Kidney (tissue), 14 donors: ENCODE results near the gene RASGRP2. TPM values are rescaled to one million over a fixed set of nuclear protein-coding genes. Genes with fewer than 3 reads are reported as not detected.

Experiments
- DNase-seq, 5 donors: peaks; one replicate each; pipeline ENCODE4 v3.0.0-alpha.2; 2013 to 2020
- FAIRE-seq: peaks from 2 replicates; lab custom pipeline; 2012; peaks lifted over from hg19 to GRCh38; lab: Jason Lieb, UNC
- H3K27ac ChIP-seq, 2 donors: one replicate each; pipeline ENCODE4 v1.7.0; 2013; ENCODE audit warnings: low read depth in 2 of 2, low read length in 2 of 2, inconsistent platforms in 1 of 2
- H3K27me3 ChIP-seq: one replicate; pipeline ENCODE4 v1.7.1; 2013; ENCODE audit warnings: low read length, inconsistent platforms; ENCODE audit not compliant: control insufficient read depth, insufficient read depth
- H3K36me3 ChIP-seq, 3 donors: one replicate each; pipeline versions ENCODE4 v1.7.0 to v1.7.1; 2013; ENCODE audit warnings: low read length in 3 of 3, control low read depth in 1 of 3, inconsistent platforms in 1 of 3; ENCODE audit not compliant: insufficient read depth in 3 of 3, control insufficient read depth in 2 of 3
- H3K4me1 ChIP-seq, 3 donors: one replicate each; pipeline versions ENCODE4 v1.7.0 to v1.7.1; 2013; ENCODE audit warnings: low read length in 3 of 3, inconsistent platforms in 1 of 3, low read depth in 1 of 3; ENCODE audit not compliant: control insufficient read depth in 2 of 3, insufficient read depth in 2 of 3
- H3K4me3 ChIP-seq, 3 donors: one replicate each; pipeline versions ENCODE4 v1.7.0 to v1.8.1; 2013; ENCODE audit warnings: low read length in 3 of 3, control low read depth in 1 of 3, inconsistent platforms in 1 of 3
- H3K9ac ChIP-seq, 3 donors: one replicate each; pipeline versions ENCODE4 v1.7.0 to v1.7.1; 2013; ENCODE audit warnings: low read length in 3 of 3, control low read depth in 1 of 3, inconsistent platforms in 1 of 3
- H3K9me3 ChIP-seq, 3 donors: one replicate each; pipeline versions ENCODE4 v1.7.0 to v1.7.1; 2013; ENCODE audit warnings: low read length in 3 of 3, control low read depth in 1 of 3, inconsistent platforms in 1 of 3; ENCODE audit not compliant: control insufficient read depth in 2 of 3, insufficient read depth in 1 of 3
- intact Hi-C: fragments of 100-400 bp; cut with DNase I; formaldehyde crosslinking; loops from one replicate; pipeline ENCODE4 v1.11.1; 2022
- polyA plus RNA-seq: library from polyadenylated mRNA; stranded (reverse); fragments of 350-450 nt; fragmentation: Illumina TruSeq; extraction: RNeasy Lipid Tissue Mini Kit (QIAGEN cat#74804); gene quantifications from one replicate; pipeline ENCODE4 v1.2.3, GENCODE V29; 2014; ENCODE audit warnings: low read depth, low replicate concordance; ENCODE audit not compliant: insufficient read depth
- total RNA-seq: library from RNA; stranded (reverse); fragmentation: NEBNext Ultra II Directional; extraction: Animal tissue kit (Norgen Biotek cat#: 25700); gene quantifications from one replicate; pipeline ENCODE4 v1.2.1, GENCODE V29; 2021
- TF ChIP-seq, protein P1 (sequence below): IDR thresholded peaks from 3 replicates; pipeline ENCODE4 v1.5.1; 2012; ENCODE audit warnings: mild to moderate bottlenecking, moderate library complexity, borderline replicate concordance; ENCODE audit not compliant: insufficient read depth; ENCODE audit errors: extremely low read depth
- donor health status: control.
- donor health status: control.
- donor health status: control.
- donor health status: control.
- donor health status: control.
- donor health status: DM: yes; HTN: yes; CAD: no.
- donor health status: Normal renal cell carcinoma (clear cell type).

Gene RASGRP2
- total and polyA plus RNA-seq, 2 donors from 2014 or later, result 14.1 to 42.6 TPM

GRCh38 chr11:64750361-64751054 is 6.6 kb upstream of the RASGRP2 start:
- no peak overlapping the region for H3K9ac ChIP-seq
- no peak for FAIRE-seq
- H3K4me1 ChIP-seq, result peaks cover 0 to 1% (median 0%) of the 10 kb centered on the region in 3 donors
- DNase-seq, result peak in 2 of 5 donors; percentile 42 to 46
- H3K27ac ChIP-seq, result no peak overlapping the region
- H3K9me3 ChIP-seq, result no peaks in the 10 kb centered on the region
- H3K27me3 ChIP-seq, result no peaks in the 10 kb centered on the region
- TF ChIP-seq, protein P1, sequence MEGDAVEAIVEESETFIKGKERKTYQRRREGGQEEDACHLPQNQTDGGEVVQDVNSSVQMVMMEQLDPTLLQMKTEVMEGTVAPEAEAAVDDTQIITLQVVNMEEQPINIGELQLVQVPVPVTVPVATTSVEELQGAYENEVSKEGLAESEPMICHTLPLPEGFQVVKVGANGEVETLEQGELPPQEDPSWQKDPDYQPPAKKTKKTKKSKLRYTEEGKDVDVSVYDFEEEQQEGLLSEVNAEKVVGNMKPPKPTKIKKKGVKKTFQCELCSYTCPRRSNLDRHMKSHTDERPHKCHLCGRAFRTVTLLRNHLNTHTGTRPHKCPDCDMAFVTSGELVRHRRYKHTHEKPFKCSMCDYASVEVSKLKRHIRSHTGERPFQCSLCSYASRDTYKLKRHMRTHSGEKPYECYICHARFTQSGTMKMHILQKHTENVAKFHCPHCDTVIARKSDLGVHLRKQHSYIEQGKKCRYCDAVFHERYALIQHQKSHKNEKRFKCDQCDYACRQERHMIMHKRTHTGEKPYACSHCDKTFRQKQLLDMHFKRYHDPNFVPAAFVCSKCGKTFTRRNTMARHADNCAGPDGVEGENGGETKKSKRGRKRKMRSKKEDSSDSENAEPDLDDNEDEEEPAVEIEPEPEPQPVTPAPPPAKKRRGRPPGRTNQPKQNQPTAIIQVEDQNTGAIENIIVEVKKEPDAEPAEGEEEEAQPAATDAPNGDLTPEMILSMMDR, result peak; percentile 7
- no peak overlapping the region for H3K4me3 ChIP-seq
- intact Hi-C loops, result no loop called here
- no peaks in the 10 kb centered on the region for H3K36me3 ChIP-seq

- peaks cover 0 to 8% (median 0%) of the 10 kb centered on the region in 3 donors for H3K4me1 ChIP-seq
- no peaks in the 10 kb centered on the region for H3K36me3 ChIP-seq
- H3K9me3 ChIP-seq, result no peaks in the 10 kb centered on the region
- no peak overlapping the region for H3K9ac ChIP-seq
- FAIRE-seq (no peak), DNase-seq (peak in 1 of 5 donors; percentile 22)
- H3K27ac ChIP-seq, result no peak overlapping the region
- TF ChIP-seq, protein P1, result no peak
- no peak overlapping the region for H3K4me3 ChIP-seq
- H3K27me3 ChIP-seq, result peaks cover 6% of the 10 kb centered on the region
- intact Hi-C loops, result no loop called here
These were observed 4.2 kb upstream of the RASGRP2 start for GRCh38 chr11:64747961-64748665.

DNA sequence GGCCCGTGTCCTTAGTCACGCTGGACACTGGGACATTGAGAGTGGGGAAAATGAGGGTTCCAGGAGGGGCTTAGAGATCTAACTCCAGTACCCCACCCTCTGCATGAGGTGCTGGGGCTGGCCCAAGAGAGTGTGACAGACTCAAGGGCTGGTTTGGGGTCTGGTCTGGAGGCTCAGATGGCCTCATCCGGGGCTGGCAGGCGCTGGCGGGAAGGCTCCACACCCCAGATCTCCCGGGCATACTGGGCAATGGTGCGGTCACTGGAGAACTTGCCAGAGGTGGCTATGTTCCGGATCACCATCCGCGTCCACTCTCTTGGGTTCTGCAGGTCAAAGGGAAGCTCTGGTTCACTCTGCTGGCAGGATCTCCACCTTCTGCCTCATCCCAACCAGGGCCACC is 2.5 kb upstream of the RASGRP2 start:
- FAIRE-seq, result no peak
- Histone ChIP-seq H3K9me3 (no peaks in the 10 kb centered on the region), H3K4me3 (no peak overlapping the region), H3K27ac (peak overlapping the region; percentile 49 to 92), H3K36me3 (no peaks in the 10 kb centered on the region), H3K9ac (no peak overlapping the region), H3K4me1 (peaks cover 0 to 10% (median 3%) of the 10 kb centered on the region in 3 donors), H3K27me3 (peaks cover 6% of the 10 kb centered on the region)
- TF ChIP-seq, protein P1, result no peak
- peak in 2 of 5 donors; percentile 50 to 76 for DNase-seq
- intact Hi-C loops, result no loop called here
